IMR-90 (cell line): Measurements from ENCODE around the gene MAP2K6. TPM values are rescaled to one million over a fixed set of nuclear protein-coding genes. Genes with fewer than 3 reads are reported as not detected.

Experiments
- ATAC-seq: fragments of 200-7000 bp; cut with Tn5 transposase; 2 replicates; pipeline ENCODE4 v1.9.1; 2020; ENCODE audit warnings: low read depth, mild to moderate bottlenecking, moderate library complexity
- BruUV-seq: library from RNA; stranded (reverse); fragments of 400-500 nt; replicated peaks from 2 replicates; lab custom pipeline; 2021; lab: Mats Ljungman, UMichigan
- CTCF ChIA-PET: fragments of 300-600 bp; formaldehyde crosslinking; extraction: SDS; loops from one replicate; lab custom pipeline; 2021; ENCODE audit warnings: antibody characterized with exemption; lab: Yijun Ruan, JAX
- POLR2A ChIA-PET: fragments of 300-600 bp; sonication (Branson Sonifier 250); formaldehyde crosslinking; loops from one replicate; lab custom pipeline; 2022; ENCODE audit warnings: antibody characterized with exemption; ENCODE audit not compliant: unreplicated experiment; lab: Charles Lee
- DNase-seq: peaks from one replicate; pipeline ENCODE4 v3.0.0; 2013
- H2AFZ ChIP-seq: replicated peaks from 2 replicates; pipeline ENCODE3; 2013; ENCODE audit warnings: low read length, mild to moderate bottlenecking; ENCODE audit not compliant: poor library complexity
- H2AK5ac ChIP-seq: 2 replicates; pipeline ENCODE4 v1.6.1; 2013; ENCODE audit warnings: low read depth, low read length, inconsistent platforms
- H2AK9ac ChIP-seq: replicated peaks from 2 replicates; pipeline ENCODE3; 2013; ENCODE audit warnings: mild to moderate bottlenecking, low read depth, low read length, moderate library complexity; ENCODE audit not compliant: poor library complexity
- H2BK120ac ChIP-seq: 2 replicates; pipeline ENCODE4 v1.6.1; 2013; ENCODE audit warnings: low read depth, low read length, inconsistent platforms
- H2BK15ac ChIP-seq: 3 replicates; pipeline ENCODE4 v1.6.1; 2013; ENCODE audit warnings: low read depth, low read length, inconsistent platforms
- H2BK20ac ChIP-seq: 2 replicates; pipeline ENCODE4 v1.6.1; 2013; ENCODE audit warnings: low read depth, mild to moderate bottlenecking, inconsistent platforms, low read length, moderate library complexity
- H2BK5ac ChIP-seq: 2 replicates; pipeline ENCODE4 v1.6.1; 2013; ENCODE audit warnings: mild to moderate bottlenecking, low read depth, low read length, inconsistent platforms; ENCODE audit not compliant: poor library complexity, severe bottlenecking
- H3K14ac ChIP-seq: replicated peaks from 2 replicates; pipeline ENCODE4 v1.6.1; 2013; ENCODE audit warnings: low read depth, low read length, inconsistent platforms
- H3K18ac ChIP-seq: 2 replicates; pipeline ENCODE4 v1.6.1; 2013; ENCODE audit warnings: low read depth, low read length, control low read depth
- H3K23ac ChIP-seq: 2 replicates; pipeline ENCODE4 v1.6.1; 2013; ENCODE audit warnings: low read depth, low read length, inconsistent platforms
- H3K27ac ChIP-seq: 2 replicates; pipeline ENCODE4 v1.5.1; 2013; ENCODE audit warnings: mild to moderate bottlenecking, control low read depth, low read length; ENCODE audit not compliant: insufficient read depth
- H3K27me3 ChIP-seq: 2 replicates; pipeline ENCODE4 v1.6.1; 2013; ENCODE audit warnings: low read length; ENCODE audit not compliant: control insufficient read depth, insufficient read depth
- H3K36me3 ChIP-seq: 2 replicates; pipeline ENCODE4 v1.6.1; 2013; ENCODE audit warnings: low read length, mixed read lengths; ENCODE audit not compliant: control insufficient read depth, insufficient read depth
- H3K4ac ChIP-seq: 2 replicates; pipeline ENCODE4 v1.6.1; 2013; ENCODE audit warnings: low read depth, low read length, inconsistent platforms
- H3K4me1 ChIP-seq: 2 replicates; pipeline ENCODE4 v1.6.1; 2013; ENCODE audit warnings: low read length, mixed read lengths; ENCODE audit not compliant: control insufficient read depth, insufficient read depth
- H3K4me2 ChIP-seq: 2 replicates; pipeline ENCODE4 v1.6.1; 2013; ENCODE audit warnings: low read depth, mild to moderate bottlenecking, control low read depth, low read length, moderate library complexity
- H3K4me3 ChIP-seq: 2 replicates; pipeline ENCODE4 v1.5.1; 2013; ENCODE audit warnings: low read depth, mild to moderate bottlenecking, control low read depth, low read length, moderate library complexity; ENCODE audit not compliant: insufficient read depth
- H3K56ac ChIP-seq: 2 replicates; pipeline ENCODE4 v1.6.1; 2013; ENCODE audit warnings: low read length, inconsistent platforms; ENCODE audit not compliant: insufficient read depth; ENCODE audit errors: extremely low read depth
- H3K79me1 ChIP-seq, 2 experiments: 2 replicates each; pipeline ENCODE4 v1.6.1; 2013; ENCODE audit warnings: low read length in 2 of 2, inconsistent platforms in 1 of 2, low read depth in 1 of 2
- H3K9ac ChIP-seq: 2 replicates; pipeline ENCODE4 v1.6.1; 2013; ENCODE audit warnings: low read depth, low read length, control low read depth
- H3K9me1 ChIP-seq: 2 replicates; pipeline ENCODE4 v1.6.1; 2013; ENCODE audit warnings: low read length, inconsistent platforms; ENCODE audit not compliant: insufficient read depth
- H3K9me3 ChIP-seq: 2 replicates; pipeline ENCODE4 v1.6.1; 2013; ENCODE audit warnings: low read length; ENCODE audit not compliant: control insufficient read depth, insufficient read depth
- H4K20me1 ChIP-seq: 2 replicates; pipeline ENCODE4 v1.6.1; 2013; ENCODE audit warnings: low read length, inconsistent platforms; ENCODE audit not compliant: insufficient read depth
- H4K5ac ChIP-seq: 2 replicates; pipeline ENCODE4 v1.6.1; 2013; ENCODE audit warnings: mild to moderate bottlenecking, low read depth, low read length, control low read depth
- H4K8ac ChIP-seq, 2 experiments: 2 replicates each; pipeline ENCODE4 v1.6.1; 2013; ENCODE audit warnings: low read depth in 2 of 2, low read length in 2 of 2, control low read depth in 1 of 2, inconsistent platforms in 1 of 2
- H4K91ac ChIP-seq: 2 replicates; pipeline ENCODE4 v1.6.1; 2013; ENCODE audit warnings: low read depth, low read length, inconsistent platforms; ENCODE audit not compliant: insufficient read depth
- BHLHE40 ChIP-seq: fragments of 150-350 bp; IDR thresholded peaks from 2 replicates; pipeline ENCODE4 v1.6.1; 2016; ENCODE audit warnings: mild to moderate bottlenecking, low read depth, low read length
- CEBPB ChIP-seq: IDR thresholded peaks from 2 replicates; pipeline ENCODE4 v1.6.1; 2012; ENCODE audit warnings: low read depth, low read length, improper control_type of control experiment
- CTCF ChIP-seq: conservative IDR thresholded peaks from 2 replicates; pipeline ENCODE4 v1.5.1; 2012; ENCODE audit warnings: mild to moderate bottlenecking, low read depth, low read length, improper control_type of control experiment
- FOS ChIP-seq: fragments of 150-350 bp; IDR thresholded peaks from 2 replicates; pipeline ENCODE4 v1.6.1; 2016; ENCODE audit warnings: low read depth, low read length
- MAFK ChIP-seq: IDR thresholded peaks from 2 replicates; pipeline ENCODE4 v1.6.1; 2012; ENCODE audit warnings: low read depth, low read length, improper control_type of control experiment
- MAZ ChIP-seq: IDR thresholded peaks from 2 replicates; pipeline ENCODE4 v1.6.1; 2012; ENCODE audit warnings: low read depth, mild to moderate bottlenecking, low read length, improper control_type of control experiment, moderate library complexity, borderline replicate concordance
- MXI1 ChIP-seq: IDR thresholded peaks from 2 replicates; pipeline ENCODE4 v1.6.1; 2012; ENCODE audit warnings: low read depth, mild to moderate bottlenecking, low read length, moderate library complexity, borderline replicate concordance
- NFE2L2 ChIP-seq: fragments of 150-350 bp; IDR thresholded peaks from 2 replicates; pipeline ENCODE4 v1.6.1; 2016; ENCODE audit warnings: low read depth, mild to moderate bottlenecking, low read length
- POLR2A ChIP-seq: IDR thresholded peaks from 2 replicates; pipeline ENCODE4 v1.6.1; 2012; ENCODE audit warnings: mild to moderate bottlenecking, low read depth, low read length
- RAD21 ChIP-seq: IDR thresholded peaks from 2 replicates; pipeline ENCODE4 v1.6.1; 2012; ENCODE audit warnings: low read length, improper control_type of control experiment
- RCOR1 ChIP-seq: IDR thresholded peaks from 2 replicates; pipeline ENCODE4 v1.6.1; 2012; ENCODE audit warnings: mild to moderate bottlenecking, low read length, improper control_type of control experiment; ENCODE audit not compliant: insufficient replicate concordance
- RFX5 ChIP-seq: IDR thresholded peaks from 2 replicates; pipeline ENCODE4 v1.8.0; 2012; ENCODE audit warnings: low read depth, mild to moderate bottlenecking, low read length, moderate library complexity
- SMC3 ChIP-seq: fragments of 150-350 bp; IDR thresholded peaks from 2 replicates; pipeline ENCODE4 v1.6.1; 2016; ENCODE audit warnings: low read depth, mild to moderate bottlenecking, antibody characterized with exemption, low read length, moderate library complexity
- WGBS, 2 experiments: methylation state at CpG; one replicate each; pipeline versions ENCODE4 v1.1.5 to v1.1.7; 2013; ENCODE audit warnings: missing lambda C conversion rate in 2 of 2; ENCODE audit not compliant: insufficient read length in 1 of 2; ENCODE audit errors: extremely low coverage in 2 of 2; 5-methylcytosine and 5-hydroxymethylcytosine counted together
- dilution Hi-C: fragments of 300-500 bp; cut with HindIII; formaldehyde crosslinking; loops from one replicate; pipeline ENCODE4 v1.14.3; 2018; ENCODE audit warnings: low sequenced_read_pairs; ENCODE audit not compliant: unreplicated experiment
- in situ Hi-C: fragments of 300-500 bp; cut with MboI; formaldehyde crosslinking; loops from 3 replicates; pipeline ENCODE4 v1.14.3; 2019; ENCODE audit warnings: low sequenced_read_pairs, inconsistent platforms, mixed read lengths
- intact Hi-C: fragments of 100-400 bp; cut with micrococcal nuclease; formaldehyde crosslinking; loops from 2 replicates; pipeline ENCODE4 v1.10.0; 2022
- polyA plus RNA-seq, 3 experiments: library from polyadenylated mRNA; depleted of rRNA; stranded (reverse); fragments of >200 nt; gene quantifications; 2 replicates each; pipeline ENCODE4 v1.2.3, GENCODE V29; 2012; ENCODE audit warnings: low replicate concordance in 1 of 3
- total RNA-seq: library from RNA; depleted of rRNA; stranded (reverse); fragments of >200 nt; gene quantifications from 2 replicates; pipeline ENCODE4 v1.2.3, GENCODE V29; 2012

The MAP2K6 gene
- total and polyA plus RNA-seq, 2 of the 4 experiments (the other 2 are of a cell fraction): 2.4 to 5.7 TPM

- Histone ChIP-seq H2BK5ac (no peak overlapping the region), H3K36me3 (no peaks in the 10 kb centered on the region), H3K4me1 (no peaks in the 10 kb centered on the region), H3K23ac (no peak overlapping the region), H2AK9ac (no peak overlapping the region), H3K9me1 (no peaks in the 10 kb centered on the region), H3K18ac (no peak overlapping the region), H3K56ac (no peak overlapping the region), H2BK15ac (no peak overlapping the region), H3K4me2 (no peak overlapping the region), H3K14ac (no peak overlapping the region), H2BK20ac (no peak overlapping the region), H2BK120ac (no peak overlapping the region), H3K4me3 (no peak overlapping the region), H4K8ac (no peak overlapping the region), H3K79me1 (no peaks in the 10 kb centered on the region), H3K9ac (no peak overlapping the region), H4K91ac (no peak overlapping the region), H3K4ac (no peak overlapping the region), H3K27ac (no peak overlapping the region), H2AK5ac (no peak overlapping the region), H4K5ac (no peak overlapping the region), H3K9me3 (no peaks in the 10 kb centered on the region), H2AFZ (no peak overlapping the region), H4K20me1 (no peaks in the 10 kb centered on the region), H3K27me3 (no peaks in the 10 kb centered on the region)
- WGBS, 2 experiments: no CpG with 5 or more reads among the region's 2 CpGs
- ATAC-seq (no peak), DNase-seq (no peak)
- POLR2A ChIA-PET: no interaction called here
- no peak for TF ChIP-seq CTCF
- no peak for TF ChIP-seq NFE2L2
- TF ChIP-seq RAD21: no peak
- no peak for TF ChIP-seq BHLHE40
- TF ChIP-seq MAFK: no peak
- no peak for TF ChIP-seq FOS
- no peak for TF ChIP-seq MAZ
- no peak for TF ChIP-seq SMC3
- TF ChIP-seq POLR2A: no peak
- no peak for TF ChIP-seq CEBPB
- no peak for TF ChIP-seq RFX5
- TF ChIP-seq RCOR1: no peak
- TF ChIP-seq MXI1: no peak
- dilution Hi-C loops: no loop called here
- CTCF ChIA-PET: no interaction called here
- in situ Hi-C loops: no loop called here
- intact Hi-C loops: no loop called here
- BruUV-seq: no TSS peak
Measured at GRCh38 chr17:69427486-69428197, 13.1 kb downstream of the MAP2K6 start.
